Measurements from ENCODE around the gene LRRC73.

DNA sequence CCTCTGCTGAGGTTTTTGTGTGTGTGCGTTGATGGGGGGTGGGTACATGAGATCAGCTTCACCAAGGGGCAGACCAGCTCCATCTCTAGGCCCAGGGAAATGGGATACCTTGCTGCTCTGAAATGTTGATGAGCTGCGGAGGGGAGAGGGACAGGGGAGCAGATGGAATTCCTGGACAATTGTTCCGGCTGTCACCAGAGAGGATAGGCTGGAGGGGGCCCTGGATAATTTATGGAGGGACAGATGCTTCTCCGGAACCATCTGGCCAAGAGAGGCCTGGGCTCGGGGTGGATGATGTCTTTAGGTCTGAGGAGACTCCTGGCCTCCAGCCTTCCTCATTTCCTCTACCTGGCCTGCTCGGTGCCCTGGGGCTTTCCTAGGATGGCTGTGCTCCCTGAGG lies 34.6 kb downstream of the LRRC73 start:
- TF ChIP-seq, protein P1, sequence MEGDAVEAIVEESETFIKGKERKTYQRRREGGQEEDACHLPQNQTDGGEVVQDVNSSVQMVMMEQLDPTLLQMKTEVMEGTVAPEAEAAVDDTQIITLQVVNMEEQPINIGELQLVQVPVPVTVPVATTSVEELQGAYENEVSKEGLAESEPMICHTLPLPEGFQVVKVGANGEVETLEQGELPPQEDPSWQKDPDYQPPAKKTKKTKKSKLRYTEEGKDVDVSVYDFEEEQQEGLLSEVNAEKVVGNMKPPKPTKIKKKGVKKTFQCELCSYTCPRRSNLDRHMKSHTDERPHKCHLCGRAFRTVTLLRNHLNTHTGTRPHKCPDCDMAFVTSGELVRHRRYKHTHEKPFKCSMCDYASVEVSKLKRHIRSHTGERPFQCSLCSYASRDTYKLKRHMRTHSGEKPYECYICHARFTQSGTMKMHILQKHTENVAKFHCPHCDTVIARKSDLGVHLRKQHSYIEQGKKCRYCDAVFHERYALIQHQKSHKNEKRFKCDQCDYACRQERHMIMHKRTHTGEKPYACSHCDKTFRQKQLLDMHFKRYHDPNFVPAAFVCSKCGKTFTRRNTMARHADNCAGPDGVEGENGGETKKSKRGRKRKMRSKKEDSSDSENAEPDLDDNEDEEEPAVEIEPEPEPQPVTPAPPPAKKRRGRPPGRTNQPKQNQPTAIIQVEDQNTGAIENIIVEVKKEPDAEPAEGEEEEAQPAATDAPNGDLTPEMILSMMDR (IDR thresholded peaks at IDR 0.05), result no peak
- TF ChIP-seq EP300 (IDR thresholded peaks at IDR 0.05) (no peak), POLR2A (IDR thresholded peaks at IDR 0.05) (no peak)
